ENCODE data around the gene CTSZ. TPM values are rescaled to one million over a fixed set of nuclear protein-coding genes. Genes with fewer than 3 reads are reported as not detected.
A peak's percentile ranks its signal among the peaks of the same experiment; 100 is the strongest.

The CTSZ gene
- total RNA-seq, 1 donor from 2014 or later: 61.4 TPM

DNA sequence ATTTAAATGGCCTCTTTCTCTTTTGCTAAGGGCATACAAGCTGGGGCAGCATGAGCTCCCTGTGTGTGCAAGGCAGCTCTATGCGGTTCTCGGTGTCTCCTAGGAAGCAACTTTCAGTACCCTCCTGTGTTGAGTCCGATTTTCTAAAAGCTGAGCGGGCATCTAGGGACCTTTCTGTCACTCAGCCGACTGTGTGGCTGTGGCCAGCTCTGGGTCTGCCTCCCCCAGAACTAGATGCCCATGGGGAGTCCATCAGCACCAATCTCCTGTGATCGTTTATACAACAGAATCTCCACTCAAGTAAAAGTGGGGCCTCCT lies 18.5 kb downstream of the CTSZ start:
- no peaks in the 10 kb centered on the region for H3K9me3 Mint-ChIP-seq (ENCODE audit: low read depth)

DNA sequence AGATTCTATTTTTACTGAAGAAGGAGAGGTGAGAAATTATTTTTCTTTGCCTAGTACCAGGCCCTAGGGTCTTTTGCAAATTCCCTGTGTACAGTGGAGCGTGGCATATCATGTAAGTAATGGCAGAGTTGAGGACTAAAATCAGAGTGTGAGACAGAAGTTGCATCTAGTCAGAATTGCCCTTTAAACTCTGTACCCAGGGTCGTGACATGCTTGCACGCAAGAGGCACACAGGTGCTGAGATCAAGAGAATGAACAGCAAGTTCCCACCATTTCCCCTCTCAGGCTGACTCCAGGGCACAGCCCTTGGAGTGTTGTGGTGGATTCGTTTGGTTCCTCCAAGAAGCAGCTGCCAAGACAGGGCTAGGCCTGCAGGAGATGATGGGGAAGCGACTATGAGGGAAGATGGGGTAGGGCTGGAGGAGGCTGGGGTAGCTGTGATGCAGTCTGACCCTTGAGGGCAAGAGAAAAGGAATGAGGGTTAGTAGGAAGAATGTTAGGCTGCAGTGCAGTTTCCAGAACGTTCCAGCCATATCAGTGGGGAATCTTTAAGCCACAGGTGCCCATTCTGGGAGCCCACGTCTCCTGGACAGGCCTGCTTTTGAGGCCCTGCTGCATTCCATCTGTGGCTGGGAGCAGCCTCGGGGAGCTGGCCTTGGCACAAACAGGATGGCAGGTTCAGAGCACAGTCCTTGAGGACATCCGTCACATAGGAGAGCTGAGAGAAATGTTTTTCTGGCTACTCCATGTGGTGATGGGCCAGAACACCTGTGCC lies 19.1 kb downstream of the CTSZ start:
- Mint-ChIP-seq H3K9me3 (ENCODE audit: low read depth) (no peaks in the 10 kb centered on the region), H3K36me3 (ENCODE audit: insufficient read depth) (peaks cover 32% of the 10 kb centered on the region), H3K4me3 (ENCODE audit: low read depth) (no peak overlapping the region), H3K27ac (no peak overlapping the region), H3K27me3 (no peaks in the 10 kb centered on the region), H3K4me1 (ENCODE audit: low read depth) (peaks cover 30% of the 10 kb centered on the region)
- DNase-seq (ENCODE audit: low spot score, unreplicated experiment): no peak
- TF ChIP-seq, protein P1, sequence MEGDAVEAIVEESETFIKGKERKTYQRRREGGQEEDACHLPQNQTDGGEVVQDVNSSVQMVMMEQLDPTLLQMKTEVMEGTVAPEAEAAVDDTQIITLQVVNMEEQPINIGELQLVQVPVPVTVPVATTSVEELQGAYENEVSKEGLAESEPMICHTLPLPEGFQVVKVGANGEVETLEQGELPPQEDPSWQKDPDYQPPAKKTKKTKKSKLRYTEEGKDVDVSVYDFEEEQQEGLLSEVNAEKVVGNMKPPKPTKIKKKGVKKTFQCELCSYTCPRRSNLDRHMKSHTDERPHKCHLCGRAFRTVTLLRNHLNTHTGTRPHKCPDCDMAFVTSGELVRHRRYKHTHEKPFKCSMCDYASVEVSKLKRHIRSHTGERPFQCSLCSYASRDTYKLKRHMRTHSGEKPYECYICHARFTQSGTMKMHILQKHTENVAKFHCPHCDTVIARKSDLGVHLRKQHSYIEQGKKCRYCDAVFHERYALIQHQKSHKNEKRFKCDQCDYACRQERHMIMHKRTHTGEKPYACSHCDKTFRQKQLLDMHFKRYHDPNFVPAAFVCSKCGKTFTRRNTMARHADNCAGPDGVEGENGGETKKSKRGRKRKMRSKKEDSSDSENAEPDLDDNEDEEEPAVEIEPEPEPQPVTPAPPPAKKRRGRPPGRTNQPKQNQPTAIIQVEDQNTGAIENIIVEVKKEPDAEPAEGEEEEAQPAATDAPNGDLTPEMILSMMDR (IDR thresholded peaks at IDR 0.05; ENCODE audit: unreplicated experiment): no peak

More for the DNA sequence above, 18.5 kb downstream of the CTSZ start:
- DNase-seq (ENCODE audit: low spot score, unreplicated experiment): no peak
- Mint-ChIP-seq H3K36me3 (ENCODE audit: insufficient read depth) (peaks cover 33% of the 10 kb centered on the region), H3K4me1 (ENCODE audit: low read depth) (peaks cover 30% of the 10 kb centered on the region), H3K4me3 (ENCODE audit: low read depth) (no peak overlapping the region), H3K27ac (no peak overlapping the region), H3K27me3 (no peaks in the 10 kb centered on the region)
- TF ChIP-seq, protein P1 (IDR thresholded peaks at IDR 0.05; ENCODE audit: unreplicated experiment): no peak

DNA sequence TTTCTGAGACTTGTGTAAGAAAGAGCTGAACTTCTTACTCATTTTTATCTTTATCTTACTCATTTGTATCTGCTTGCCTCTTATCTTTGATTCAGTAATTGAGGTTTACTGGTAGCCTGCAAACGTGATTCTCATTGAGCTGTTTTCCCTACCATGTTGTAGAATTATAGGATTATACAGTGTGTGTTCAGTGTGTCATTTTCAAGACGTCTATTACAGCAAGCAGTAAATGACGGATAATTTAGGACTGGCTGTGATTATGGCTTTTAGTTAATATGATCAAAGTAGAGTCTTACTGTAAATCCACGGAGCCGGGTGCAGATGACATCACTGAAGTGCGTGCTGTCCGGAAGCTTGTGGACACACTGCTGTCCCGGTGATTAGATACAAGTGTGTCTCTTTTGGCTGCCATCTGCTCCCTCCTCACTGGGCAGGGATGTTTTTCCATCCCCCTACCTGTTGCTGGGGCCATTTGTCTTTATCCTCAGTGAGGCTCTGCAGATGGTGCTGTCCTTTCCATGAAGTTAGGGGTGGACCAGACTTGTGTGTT lies 20.0 kb downstream of the CTSZ start:
- peaks cover 37% of the 10 kb centered on the region for H3K4me1 Mint-ChIP-seq (ENCODE audit: low read depth)
- H3K4me3 Mint-ChIP-seq (ENCODE audit: low read depth): no peak overlapping the region
- H3K36me3 Mint-ChIP-seq (ENCODE audit: insufficient read depth): peaks cover 31% of the 10 kb centered on the region
- H3K27me3 Mint-ChIP-seq: no peaks in the 10 kb centered on the region
- H3K9me3 Mint-ChIP-seq (ENCODE audit: low read depth): no peaks in the 10 kb centered on the region
- peak overlapping the region; percentile 84 for H3K27ac Mint-ChIP-seq
- DNase-seq (ENCODE audit: low spot score, unreplicated experiment): no peak
- TF ChIP-seq, protein P1 (IDR thresholded peaks at IDR 0.05; ENCODE audit: unreplicated experiment): no peak

DNA sequence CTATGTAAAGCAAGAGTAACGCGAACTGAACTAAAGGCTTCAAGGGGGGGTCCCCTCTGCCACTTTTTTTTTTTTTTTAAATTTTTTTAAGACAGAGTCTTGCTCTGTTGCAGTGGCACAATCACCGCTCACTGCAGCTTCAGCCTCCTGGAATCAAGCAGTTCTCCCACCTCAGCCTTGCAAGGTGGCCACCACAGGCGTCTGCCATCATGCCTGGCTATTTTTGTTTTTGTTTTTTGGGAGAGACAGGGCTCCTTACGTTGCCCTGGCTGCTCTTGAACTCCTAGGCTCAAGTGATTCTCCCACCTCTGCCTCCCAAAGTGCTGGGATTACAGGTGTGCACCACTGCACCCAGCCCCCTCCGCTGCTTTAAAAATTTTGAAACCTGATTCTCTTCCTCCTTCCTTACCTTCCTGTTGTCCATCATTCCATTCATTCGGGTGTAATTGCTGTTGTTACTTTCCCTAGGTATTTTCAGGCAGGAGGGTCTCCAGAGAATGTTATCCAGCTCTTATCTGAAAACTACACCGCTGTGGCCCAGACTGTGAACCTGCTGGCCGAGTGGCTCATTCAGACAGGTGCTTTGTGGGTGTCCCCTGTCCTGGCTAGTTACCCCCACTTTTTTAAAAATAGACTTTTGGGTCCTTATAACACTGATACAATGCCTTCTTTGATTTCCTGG lies 20.6 kb downstream of the CTSZ start:
- Mint-ChIP-seq H3K36me3 (ENCODE audit: insufficient read depth) (peaks cover 27% of the 10 kb centered on the region), H3K27me3 (no peaks in the 10 kb centered on the region), H3K9me3 (ENCODE audit: low read depth) (no peaks in the 10 kb centered on the region), H3K4me3 (ENCODE audit: low read depth) (no peak overlapping the region), H3K27ac (peak overlapping the region; percentile 84), H3K4me1 (ENCODE audit: low read depth) (peaks cover 35% of the 10 kb centered on the region)
- no peak for DNase-seq (ENCODE audit: low spot score, unreplicated experiment)
- TF ChIP-seq, protein P1 (IDR thresholded peaks at IDR 0.05; ENCODE audit: unreplicated experiment): no peak

DNA sequence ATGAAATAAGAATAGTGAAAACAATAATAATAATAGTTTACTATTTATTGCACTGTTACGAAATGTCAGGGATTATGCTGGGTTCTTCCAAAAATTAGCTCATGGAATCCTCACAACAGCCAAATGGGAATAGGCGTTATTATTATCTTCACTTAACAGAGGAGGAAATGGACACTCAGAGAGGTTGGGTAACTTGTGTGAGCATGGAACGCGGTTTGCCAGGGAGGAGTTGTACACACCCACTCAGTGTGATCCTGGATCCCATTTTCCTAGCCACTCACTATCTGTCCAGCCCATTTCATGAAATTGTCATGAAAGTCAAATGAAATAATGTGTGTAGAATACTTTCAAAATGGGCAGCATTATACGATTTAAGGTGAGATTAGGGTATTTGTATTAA lies 21.4 kb downstream of the CTSZ start:
- Mint-ChIP-seq H3K36me3 (ENCODE audit: insufficient read depth) (peaks cover 22% of the 10 kb centered on the region), H3K9me3 (ENCODE audit: low read depth) (no peaks in the 10 kb centered on the region), H3K27ac (peak overlapping the region; percentile 29), H3K27me3 (no peaks in the 10 kb centered on the region), H3K4me3 (ENCODE audit: low read depth) (no peak overlapping the region), H3K4me1 (ENCODE audit: low read depth) (peaks cover 35% of the 10 kb centered on the region)
- TF ChIP-seq, protein P1 (IDR thresholded peaks at IDR 0.05; ENCODE audit: unreplicated experiment): no peak
- no peak for DNase-seq (ENCODE audit: low spot score, unreplicated experiment)
